Mesothelial cell of epicardium (in vitro differentiated cells): Measurements from ENCODE around the gene DVL2. TPM values are rescaled to one million over a fixed set of nuclear protein-coding genes. Genes with fewer than 3 reads are reported as not detected.

ENCODE experiments used
- DNase-seq, 2 experiments: peaks; one replicate each; pipeline ENCODE4 v3.0.0; 2021; ENCODE audit warnings: low spot score in 2 of 2; ENCODE audit not compliant: unreplicated experiment in 2 of 2
- H3K27ac Mint-ChIP-seq: 2 replicates; pipeline ENCODE4 v1.8.0; 2021; ENCODE audit warnings: mixed read lengths
- H3K27me3 Mint-ChIP-seq: 2 replicates; pipeline ENCODE4 v1.8.0; 2021; ENCODE audit warnings: low read depth, mixed read lengths
- H3K36me3 Mint-ChIP-seq: 2 replicates; pipeline ENCODE4 v1.8.0; 2021; ENCODE audit warnings: mixed read lengths
- H3K4me1 Mint-ChIP-seq: 2 replicates; pipeline ENCODE4 v1.8.0; 2021; ENCODE audit warnings: mixed read lengths
- H3K4me3 Mint-ChIP-seq: 2 replicates; pipeline ENCODE4 v1.8.0; 2021; ENCODE audit warnings: mild to moderate bottlenecking, moderate library complexity, mixed read lengths
- H3K9me3 Mint-ChIP-seq: 2 replicates; pipeline ENCODE4 v1.8.0; 2021; ENCODE audit warnings: mixed read lengths
- CTCF ChIP-seq: fragments of 200-600 bp; sonication (generic); IDR thresholded peaks from one replicate; pipeline ENCODE4 v1.5.0; 2021; ENCODE audit warnings: antibody characterized with exemption; ENCODE audit not compliant: unreplicated experiment
- total RNA-seq: library from RNA; stranded (reverse); gene quantifications from 3 replicates; pipeline ENCODE4 v1.2.1, GENCODE V29; 2021

The DVL2 gene
- total RNA-seq, 1 donor from 2014 or later = 94.0 TPM

DNA sequence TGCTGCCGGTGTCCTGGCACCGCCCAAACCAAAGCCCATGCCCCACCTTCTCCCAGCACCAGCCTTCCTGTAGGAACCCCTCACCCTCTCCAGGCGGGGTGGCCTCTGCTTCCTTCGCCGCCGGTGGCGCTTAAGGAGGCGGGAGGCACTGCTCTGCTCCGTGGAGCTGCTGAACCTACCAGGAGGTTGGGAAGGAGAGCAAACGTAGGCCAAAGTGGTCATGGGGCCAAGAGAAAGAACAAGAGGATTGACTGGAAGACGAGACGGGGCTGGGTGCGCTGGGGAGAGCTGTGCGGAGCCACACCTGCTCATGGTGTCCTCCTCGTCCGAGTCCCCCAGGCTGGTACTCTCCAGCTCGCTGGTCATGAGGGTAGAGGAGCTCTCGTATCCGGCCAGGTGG is 4.8 kb downstream of the DVL2 start:
- H3K27ac Mint-ChIP-seq = no peak overlapping the region
- H3K9me3 Mint-ChIP-seq = no peaks in the 10 kb centered on the region
- H3K36me3 Mint-ChIP-seq = peaks cover 14% of the 10 kb centered on the region
- DNase-seq = no peak
- TF ChIP-seq CTCF = no peak
- H3K4me1 Mint-ChIP-seq = peaks cover 18% of the 10 kb centered on the region
- no peaks in the 10 kb centered on the region for H3K27me3 Mint-ChIP-seq
- no peak overlapping the region for H3K4me3 Mint-ChIP-seq

- no peak for TF ChIP-seq CTCF
- Mint-ChIP-seq H3K36me3 (peaks cover 16% of the 10 kb centered on the region), H3K9me3 (no peaks in the 10 kb centered on the region), H3K4me3 (no peak overlapping the region), H3K4me1 (peaks cover 16% of the 10 kb centered on the region), H3K27me3 (no peaks in the 10 kb centered on the region), H3K27ac (no peak overlapping the region)
- no peak for DNase-seq
Observed at GRCh38 chr17:7228920-7229319, 5.4 kb downstream of the DVL2 start.

DNA sequence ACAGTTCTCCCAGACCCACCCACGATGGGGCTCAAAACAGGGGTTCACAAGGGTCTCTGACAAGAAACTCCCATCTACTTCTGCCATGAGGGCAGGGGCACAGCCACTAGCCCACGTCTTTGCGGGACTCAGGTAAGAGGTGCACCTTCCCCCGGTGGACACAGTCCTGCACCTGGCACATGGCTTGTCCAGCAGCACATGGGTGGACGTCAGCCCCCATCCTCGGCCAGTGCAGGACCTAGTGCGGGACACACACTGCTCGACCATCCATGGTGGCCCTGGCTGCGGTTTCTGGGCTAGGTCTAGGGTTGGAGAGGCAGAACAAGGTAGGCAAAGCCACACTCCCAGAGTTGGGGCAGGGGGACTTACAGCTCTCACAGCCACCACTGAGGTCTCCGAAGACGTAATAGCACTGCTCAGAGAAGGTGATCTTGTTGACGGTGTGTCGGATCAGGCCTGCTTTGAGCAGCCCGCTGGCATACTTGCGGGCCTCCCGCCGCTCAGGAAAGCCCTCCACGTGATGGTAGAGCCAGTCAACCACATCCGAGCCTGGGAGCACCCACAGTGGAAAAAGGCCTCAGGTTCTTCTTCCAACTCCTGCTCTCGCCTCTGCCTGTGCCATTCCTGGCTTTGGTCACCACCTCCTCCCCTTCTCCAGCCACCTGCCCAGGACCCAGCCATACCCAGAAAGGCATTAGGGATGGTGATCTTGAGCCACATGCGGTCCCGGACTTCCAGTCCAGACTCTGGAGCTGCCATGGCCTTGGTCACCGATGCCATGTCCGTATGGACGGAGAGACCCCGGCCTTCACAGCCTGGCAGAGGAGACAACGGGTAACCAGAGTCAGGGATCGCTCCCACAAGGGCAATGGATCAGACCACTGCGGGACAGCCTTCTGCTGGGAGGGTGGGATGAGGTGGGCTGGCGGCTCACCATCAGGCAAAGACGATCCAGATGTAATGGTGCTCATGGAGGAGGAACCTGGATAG is 7.3 kb downstream of the DVL2 start:
- Mint-ChIP-seq H3K9me3 (no peaks in the 10 kb centered on the region), H3K27ac (no peak overlapping the region), H3K36me3 (peaks cover 20% of the 10 kb centered on the region), H3K4me3 (no peak overlapping the region), H3K4me1 (peaks cover 2% of the 10 kb centered on the region), H3K27me3 (no peaks in the 10 kb centered on the region)
- no peak for DNase-seq
- no peak for TF ChIP-seq CTCF

- peaks cover 18% of the 10 kb centered on the region for H3K36me3 Mint-ChIP-seq
- H3K27ac Mint-ChIP-seq = no peak overlapping the region
- TF ChIP-seq CTCF = no peak
- H3K9me3 Mint-ChIP-seq = no peaks in the 10 kb centered on the region
- no peaks in the 10 kb centered on the region for H3K27me3 Mint-ChIP-seq
- no peak overlapping the region for H3K4me3 Mint-ChIP-seq
- DNase-seq = no peak
- H3K4me1 Mint-ChIP-seq = peaks cover 3% of the 10 kb centered on the region
Observed at GRCh38 chr17:7225711-7226331, 8.5 kb downstream of the DVL2 start.

DNA sequence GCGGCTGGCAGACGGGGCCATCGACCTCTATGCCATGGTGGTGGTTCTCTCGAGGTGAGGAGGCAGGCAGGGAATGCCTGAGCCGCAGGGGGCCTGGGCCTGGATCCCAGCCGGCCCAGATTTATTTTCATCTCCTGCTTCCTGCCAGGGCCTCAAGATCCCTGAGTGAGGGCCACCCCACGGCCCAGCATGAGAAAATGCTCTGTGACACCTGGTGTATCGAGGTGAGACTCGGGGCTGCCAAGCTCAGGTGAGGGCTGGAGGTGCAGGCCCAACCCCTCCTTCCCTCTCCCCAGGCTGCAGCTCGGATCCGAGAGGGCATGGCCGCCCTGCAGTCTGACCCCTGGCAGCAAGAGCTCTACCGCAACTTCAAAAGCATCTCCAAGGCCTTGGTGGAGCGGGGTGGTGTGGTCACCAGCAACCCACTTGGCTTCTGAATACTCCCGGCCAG is 9.6 kb downstream of the DVL2 start:
- Mint-ChIP-seq H3K36me3 (peaks cover 18% of the 10 kb centered on the region), H3K4me3 (no peak overlapping the region), H3K9me3 (no peaks in the 10 kb centered on the region), H3K27me3 (no peaks in the 10 kb centered on the region), H3K27ac (no peak overlapping the region), H3K4me1 (peaks cover 9% of the 10 kb centered on the region)
- no peak for TF ChIP-seq CTCF
- DNase-seq = no peak
